HG03469 (cell line): Measurements from ENCODE around the gene GPR42.

ENCODE experiments used
- ATAC-seq: cut with Tn5 transposase; IDR thresholded peaks from one replicate; pipeline ENCODE4 v1.9.1; 2021; ENCODE audit warnings: mild to moderate bottlenecking, moderate library complexity, moderate number of reproducible peaks; ENCODE audit not compliant: unreplicated experiment

Gene GPR42

DNA sequence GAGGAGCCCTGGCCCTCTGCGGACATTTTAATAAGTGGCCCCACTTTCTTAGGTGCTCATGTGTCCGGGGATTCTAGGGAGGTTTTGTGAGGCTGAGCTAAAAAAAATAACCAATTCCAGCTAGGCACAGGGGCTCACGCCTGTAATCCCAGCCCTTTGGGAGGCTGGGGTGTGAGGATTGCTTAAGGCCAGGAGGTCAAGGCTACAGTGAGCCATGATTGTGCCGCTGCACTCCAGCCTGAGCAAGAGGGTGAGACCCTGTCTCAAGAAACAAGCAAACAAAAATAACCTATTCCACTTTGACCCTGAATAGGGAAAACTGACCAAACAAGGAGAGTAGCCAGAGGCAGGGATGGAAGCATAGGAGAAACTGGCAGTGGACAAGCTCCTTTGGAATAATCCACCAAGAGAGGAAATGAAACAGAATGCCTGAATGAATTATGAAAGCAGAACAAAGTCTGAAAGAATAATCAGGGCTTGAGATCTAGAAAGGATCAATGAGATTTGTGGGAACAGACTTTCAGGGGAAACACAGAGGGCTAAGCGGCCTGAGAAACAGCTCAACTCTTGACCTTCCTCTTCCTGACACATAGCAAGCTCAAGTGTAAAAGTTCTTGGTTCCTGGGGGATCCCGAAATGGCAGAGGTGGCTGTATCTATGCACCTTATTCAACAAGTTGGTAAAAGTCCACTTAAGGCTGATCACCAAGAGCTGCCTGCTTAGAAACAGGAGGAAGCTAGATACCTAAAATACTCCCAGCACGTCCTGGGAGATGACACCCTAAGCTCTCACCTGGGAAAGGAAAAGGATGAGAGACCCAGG, 47.1 kb downstream of the GPR42 start:
- ATAC-seq, result no peak

DNA sequence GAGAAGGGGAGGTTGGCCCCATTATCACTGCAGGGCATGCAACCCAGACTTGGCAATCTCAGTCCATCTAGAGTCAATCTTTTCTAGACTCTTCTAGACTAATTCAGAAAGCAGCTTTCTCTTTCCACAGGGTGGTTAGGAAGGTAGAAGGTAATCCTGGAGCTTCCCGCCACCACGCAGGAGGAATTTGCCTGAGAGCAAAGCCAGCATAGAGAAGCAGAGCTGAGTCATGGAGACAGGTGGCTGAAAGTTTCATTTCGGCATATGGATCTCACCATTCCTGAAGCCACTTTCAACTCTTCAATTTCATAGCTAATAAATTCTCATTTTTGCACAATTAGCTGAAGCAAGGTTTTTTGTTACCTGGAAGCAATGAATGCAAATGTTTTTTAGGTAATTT, 48.2 kb downstream of the GPR42 start:
- ATAC-seq, result no peak

DNA sequence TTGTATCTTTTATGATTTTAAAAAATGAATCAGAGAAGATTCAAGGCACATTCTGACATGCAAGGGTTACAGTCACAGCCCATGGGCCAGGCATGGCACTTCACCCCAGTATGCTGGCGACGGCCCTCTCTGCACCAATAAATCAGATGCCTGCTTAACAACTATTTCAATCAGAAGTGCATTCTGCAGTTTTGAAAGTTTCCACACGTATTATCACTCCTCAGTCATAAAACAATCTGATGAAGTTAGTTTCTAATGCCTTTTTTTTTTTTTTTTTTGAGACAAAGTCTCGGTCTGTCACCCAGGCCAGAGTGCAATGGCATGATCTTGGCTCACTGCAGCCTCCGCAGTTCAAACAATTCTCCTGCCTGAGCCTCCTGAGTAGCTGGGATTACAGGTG, 48.9 kb downstream of the GPR42 start:
- no peak for ATAC-seq

DNA sequence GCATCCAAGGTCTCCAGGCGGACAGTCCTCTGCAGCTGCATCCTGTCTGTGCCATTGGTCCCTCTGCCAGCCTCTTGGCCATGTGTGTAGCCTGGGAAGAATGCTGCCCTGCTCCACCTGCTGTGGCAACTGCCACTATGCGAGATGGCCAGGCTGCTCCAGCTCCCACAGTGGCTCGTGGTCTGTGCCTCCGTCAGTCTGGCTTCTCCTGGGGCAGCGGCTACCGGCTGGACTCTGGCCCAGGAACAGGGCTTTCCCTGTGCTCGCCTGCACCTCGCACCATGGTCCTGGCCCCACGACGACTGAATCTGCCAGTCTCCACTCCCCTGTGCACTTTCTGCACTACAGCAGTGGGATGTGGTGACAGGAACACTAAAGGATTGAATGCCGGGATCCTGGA, 50.5 kb downstream of the GPR42 start:
- ATAC-seq, result no peak
